Osteoblast (primary cell): ENCODE results near the gene ADAMTS9. TPM values are rescaled to one million over a fixed set of nuclear protein-coding genes. Genes with fewer than 3 reads are reported as not detected.

Source experiments
- DNase-seq: peaks from one replicate; pipeline ENCODE4 v3.0.0; 2011; ENCODE audit warnings: low spot score, mixed read lengths; ENCODE audit not compliant: insufficient read length; ENCODE audit errors: missing footprints
- H2AFZ ChIP-seq: 2 replicates; pipeline ENCODE4 v1.6.0; 2011; ENCODE audit warnings: mild to moderate bottlenecking, low read length
- H3K27ac ChIP-seq: 2 replicates; pipeline ENCODE4 v1.5.1; 2011; ENCODE audit warnings: mild to moderate bottlenecking, low read depth, low read length, moderate library complexity
- H3K27me3 ChIP-seq: 2 replicates; pipeline ENCODE4 v1.6.0; 2012; ENCODE audit warnings: mild to moderate bottlenecking, control low read depth, inconsistent platforms, low read length, moderate library complexity; ENCODE audit not compliant: insufficient read depth
- H3K36me3 ChIP-seq: 2 replicates; pipeline ENCODE4 v1.5.1; 2011; ENCODE audit warnings: mild to moderate bottlenecking, low read length, control low read depth, moderate library complexity; ENCODE audit not compliant: insufficient read depth
- H3K4me1 ChIP-seq: 2 replicates; pipeline ENCODE4 v1.5.1; 2011; ENCODE audit warnings: mild to moderate bottlenecking, low read length, control low read depth, moderate library complexity; ENCODE audit not compliant: insufficient read depth
- H3K4me2 ChIP-seq: 2 replicates; pipeline ENCODE4 v1.6.0; 2011; ENCODE audit warnings: mild to moderate bottlenecking, low read length; ENCODE audit not compliant: insufficient read depth
- H3K4me3 ChIP-seq: fragments of 200-600 bp; sonication (generic); 3 replicates; pipeline ENCODE4 v1.5.1; 2012; ENCODE audit warnings: mild to moderate bottlenecking, low read length, inconsistent platforms; ENCODE audit not compliant: insufficient read depth
- H3K79me2 ChIP-seq: 2 replicates; pipeline ENCODE4 v1.6.0; 2012; ENCODE audit warnings: mild to moderate bottlenecking, low read length, control low read depth, inconsistent platforms; ENCODE audit not compliant: insufficient read depth
- H3K9me3 ChIP-seq: 2 replicates; pipeline ENCODE4 v1.5.1; 2011; ENCODE audit warnings: low read depth, low read length, control low read depth
- H4K20me1 ChIP-seq: 2 replicates; pipeline ENCODE4 v1.6.0; 2012; ENCODE audit warnings: mild to moderate bottlenecking, low read length, control low read depth; ENCODE audit not compliant: insufficient read depth
- CTCF ChIP-seq: IDR thresholded peaks from 2 replicates; pipeline ENCODE4 v1.5.1; 2011; ENCODE audit warnings: mild to moderate bottlenecking, low read depth, low read length, moderate library complexity; ENCODE audit errors: extremely low read depth
- total RNA-seq: library from RNA; depleted of rRNA; stranded (reverse); fragments of >200 nt; gene quantifications from 2 replicates; pipeline ENCODE4 v1.2.3, GENCODE V29; 2012

Gene ADAMTS9
- total RNA-seq, 1 donor = 4.0 TPM

GRCh38 chr3:64518496-64518895, 169.3 kb downstream of the ADAMTS9 start:
- Histone ChIP-seq H3K27ac (no peak overlapping the region), H3K4me2 (no peak overlapping the region), H3K4me1 (no peaks in the 10 kb centered on the region), H3K27me3 (no peaks in the 10 kb centered on the region), H2AFZ (no peak overlapping the region), H3K4me3 (no peak overlapping the region), H3K36me3 (no peaks in the 10 kb centered on the region), H3K9me3 (no peaks in the 10 kb centered on the region), H3K79me2 (no peaks in the 10 kb centered on the region), H4K20me1 (no peaks in the 10 kb centered on the region)
- TF ChIP-seq CTCF = no peak
- DNase-seq = no peak

- Histone ChIP-seq H4K20me1 (no peaks in the 10 kb centered on the region), H3K4me2 (no peak overlapping the region), H3K79me2 (no peaks in the 10 kb centered on the region), H2AFZ (no peak overlapping the region), H3K27ac (no peak overlapping the region), H3K4me1 (no peaks in the 10 kb centered on the region), H3K27me3 (no peaks in the 10 kb centered on the region), H3K4me3 (no peak overlapping the region), H3K9me3 (no peaks in the 10 kb centered on the region), H3K36me3 (no peaks in the 10 kb centered on the region)
- DNase-seq = no peak
- no peak for TF ChIP-seq CTCF
These were observed 172.9 kb downstream of the ADAMTS9 start for GRCh38 chr3:64514889-64515288.

- no peaks in the 10 kb centered on the region for H3K9me3 ChIP-seq
- H2AFZ ChIP-seq = no peak overlapping the region
- H3K4me2 ChIP-seq = no peak overlapping the region
- no peaks in the 10 kb centered on the region for H3K79me2 ChIP-seq
- H3K36me3 ChIP-seq = no peaks in the 10 kb centered on the region
- H3K27ac ChIP-seq = no peak overlapping the region
- no peak for TF ChIP-seq CTCF
- no peak overlapping the region for H3K4me3 ChIP-seq
- no peaks in the 10 kb centered on the region for H3K4me1 ChIP-seq
- peaks cover 5% of the 10 kb centered on the region for H3K27me3 ChIP-seq
- DNase-seq = no peak
- H4K20me1 ChIP-seq = no peaks in the 10 kb centered on the region
These were observed 178.6 kb downstream of the ADAMTS9 start for GRCh38 chr3:64509206-64509605.

- H3K4me1 ChIP-seq = no peaks in the 10 kb centered on the region
- H3K4me3 ChIP-seq = no peak overlapping the region
- no peak for TF ChIP-seq CTCF
- H4K20me1 ChIP-seq = no peaks in the 10 kb centered on the region
- no peak overlapping the region for H3K4me2 ChIP-seq
- H3K9me3 ChIP-seq = no peaks in the 10 kb centered on the region
- H3K36me3 ChIP-seq = no peaks in the 10 kb centered on the region
- H3K79me2 ChIP-seq = no peaks in the 10 kb centered on the region
- H3K27me3 ChIP-seq = peaks cover 5% of the 10 kb centered on the region
- no peak overlapping the region for H2AFZ ChIP-seq
- H3K27ac ChIP-seq = no peak overlapping the region
- DNase-seq = no peak
These were observed 179.7 kb downstream of the ADAMTS9 start for GRCh38 chr3:64508140-64508539.
